ENCODE data around the gene LSM4. TPM values are rescaled to one million over a fixed set of nuclear protein-coding genes. Genes with fewer than 3 reads are reported as not detected.
A peak's percentile ranks its signal among the peaks of the same experiment; 100 is the strongest.

LSM4 gene
- total and polyA plus RNA-seq, 2 of the 13 experiments (the other 11 are each of a cell fraction or from before 2014, with no cell fraction given): 65.8 to 166 TPM

DNA sequence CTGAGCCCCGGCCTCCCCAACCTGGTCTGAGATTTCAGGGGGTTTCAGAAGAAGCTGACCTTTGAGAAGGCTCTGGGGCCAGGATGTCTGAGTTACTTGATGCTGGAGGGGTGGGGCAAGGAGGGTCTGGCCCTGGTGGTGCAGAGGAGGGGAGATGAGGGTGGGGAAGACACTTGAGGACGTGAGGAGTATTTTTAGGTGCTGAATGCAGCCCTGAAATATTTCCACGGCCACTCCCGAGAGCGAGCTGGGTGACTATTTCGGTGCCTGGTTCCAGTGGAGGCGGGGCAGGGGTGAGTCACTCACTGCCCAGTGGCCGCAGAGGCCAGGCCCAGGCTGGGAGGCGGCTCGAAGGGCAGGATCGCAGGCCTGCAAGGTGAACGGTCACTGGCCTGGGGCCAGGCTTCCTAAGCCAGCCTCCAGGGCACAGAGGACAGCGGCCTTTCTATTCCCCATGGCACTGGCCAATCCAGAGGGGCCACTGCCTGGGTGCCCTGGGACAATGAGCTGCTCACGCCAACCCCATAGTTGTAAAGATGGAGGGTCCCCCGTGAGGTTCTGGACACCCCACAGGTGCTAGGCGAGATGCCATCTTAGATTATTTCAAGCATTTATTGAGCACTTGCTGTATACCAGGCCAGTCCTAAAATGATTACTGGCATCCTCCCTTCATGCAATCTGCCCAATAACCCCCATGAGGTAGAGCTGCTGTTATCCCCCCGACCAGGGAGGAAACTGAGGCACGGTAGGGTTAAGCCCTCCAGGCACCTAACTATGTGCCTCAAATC is 21.8 kb downstream of the LSM4 start (continued):
- TF ChIP-seq, protein P1, sequence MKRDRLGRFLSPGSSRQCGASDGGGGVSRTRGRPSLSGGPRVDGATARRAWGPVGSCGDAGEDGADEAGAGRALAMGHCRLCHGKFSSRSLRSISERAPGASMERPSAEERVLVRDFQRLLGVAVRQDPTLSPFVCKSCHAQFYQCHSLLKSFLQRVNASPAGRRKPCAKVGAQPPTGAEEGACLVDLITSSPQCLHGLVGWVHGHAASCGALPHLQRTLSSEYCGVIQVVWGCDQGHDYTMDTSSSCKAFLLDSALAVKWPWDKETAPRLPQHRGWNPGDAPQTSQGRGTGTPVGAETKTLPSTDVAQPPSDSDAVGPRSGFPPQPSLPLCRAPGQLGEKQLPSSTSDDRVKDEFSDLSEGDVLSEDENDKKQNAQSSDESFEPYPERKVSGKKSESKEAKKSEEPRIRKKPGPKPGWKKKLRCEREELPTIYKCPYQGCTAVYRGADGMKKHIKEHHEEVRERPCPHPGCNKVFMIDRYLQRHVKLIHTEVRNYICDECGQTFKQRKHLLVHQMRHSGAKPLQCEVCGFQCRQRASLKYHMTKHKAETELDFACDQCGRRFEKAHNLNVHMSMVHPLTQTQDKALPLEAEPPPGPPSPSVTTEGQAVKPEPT (CRISPR knock-in tag; IDR thresholded peaks at IDR 0.05; ENCODE audit: low read depth): no peak
- TF ChIP-seq NFIC (IDR thresholded peaks at IDR 0.05; ENCODE audit: low read length): no peak
- TF ChIP-seq, protein P2, sequence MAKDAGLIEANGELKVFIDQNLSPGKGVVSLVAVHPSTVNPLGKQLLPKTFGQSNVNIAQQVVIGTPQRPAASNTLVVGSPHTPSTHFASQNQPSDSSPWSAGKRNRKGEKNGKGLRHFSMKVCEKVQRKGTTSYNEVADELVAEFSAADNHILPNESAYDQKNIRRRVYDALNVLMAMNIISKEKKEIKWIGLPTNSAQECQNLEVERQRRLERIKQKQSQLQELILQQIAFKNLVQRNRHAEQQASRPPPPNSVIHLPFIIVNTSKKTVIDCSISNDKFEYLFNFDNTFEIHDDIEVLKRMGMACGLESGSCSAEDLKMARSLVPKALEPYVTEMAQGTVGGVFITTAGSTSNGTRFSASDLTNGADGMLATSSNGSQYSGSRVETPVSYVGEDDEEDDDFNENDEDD (CRISPR knock-in tag; IDR thresholded peaks at IDR 0.05; ENCODE audit: borderline replicate concordance): no peak
- no peak for TF ChIP-seq PCBP1 (IDR thresholded peaks at IDR 0.05; ENCODE audit: borderline replicate concordance, low read depth, low read length)
- TF ChIP-seq ZFP90 (CRISPR knock-in tag; IDR thresholded peaks at IDR 0.05; ENCODE audit: borderline replicate concordance): no peak
- TF ChIP-seq, protein P3, sequence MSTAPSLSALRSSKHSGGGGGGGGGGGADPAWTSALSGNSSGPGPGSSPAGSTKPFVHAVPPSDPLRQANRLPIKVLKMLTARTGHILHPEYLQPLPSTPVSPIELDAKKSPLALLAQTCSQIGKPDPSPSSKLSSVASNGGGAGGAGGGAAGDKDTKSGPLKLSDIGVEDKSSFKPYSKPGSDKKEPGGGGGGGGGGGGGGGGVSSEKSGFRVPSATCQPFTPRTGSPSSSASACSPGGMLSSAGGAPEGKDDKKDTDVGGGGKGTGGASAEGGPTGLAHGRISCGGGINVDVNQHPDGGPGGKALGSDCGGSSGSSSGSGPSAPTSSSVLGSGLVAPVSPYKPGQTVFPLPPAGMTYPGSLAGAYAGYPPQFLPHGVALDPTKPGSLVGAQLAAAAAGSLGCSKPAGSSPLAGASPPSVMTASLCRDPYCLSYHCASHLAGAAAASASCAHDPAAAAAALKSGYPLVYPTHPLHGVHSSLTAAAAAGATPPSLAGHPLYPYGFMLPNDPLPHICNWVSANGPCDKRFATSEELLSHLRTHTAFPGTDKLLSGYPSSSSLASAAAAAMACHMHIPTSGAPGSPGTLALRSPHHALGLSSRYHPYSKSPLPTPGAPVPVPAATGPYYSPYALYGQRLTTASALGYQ (CRISPR knock-in tag; IDR thresholded peaks at IDR 0.05): no peak
- no peak for TF ChIP-seq NCOR1 (IDR thresholded peaks at IDR 0.05; ENCODE audit: borderline replicate concordance, low read length)
- no peak for TF ChIP-seq RAD21 (CRISPR knock-in tag; IDR thresholded peaks at IDR 0.05)
- no peak for TF ChIP-seq RFX1 (IDR thresholded peaks at IDR 0.05)
- peak; percentile 35; the same call in 1 of the 2 replicates for TF ChIP-seq HDAC2 (CRISPR knock-in tag; IDR thresholded peaks at IDR 0.05)
- no peak for TF ChIP-seq JDP2 (CRISPR knock-in tag; IDR thresholded peaks at IDR 0.05; ENCODE audit: borderline replicate concordance)
- TF ChIP-seq ZNF652 (CRISPR knock-in tag; IDR thresholded peaks at IDR 0.05; ENCODE audit: borderline replicate concordance, low read depth): peak; percentile 31; the same call in 1 of the 2 replicates
- TF ChIP-seq PRPF4 (IDR thresholded peaks at IDR 0.05; ENCODE audit: low read depth, low read length, poor library complexity, severe bottlenecking): no peak
- no peak for TF ChIP-seq ZNF512 (CRISPR knock-in tag; IDR thresholded peaks at IDR 0.05)
- TF ChIP-seq MAFG (CRISPR knock-in tag; IDR thresholded peaks at IDR 0.05): no peak
- TF ChIP-seq ZNF564 (CRISPR knock-in tag; IDR thresholded peaks at IDR 0.05): no peak; the same call in 1 of the 2 replicates
- TF ChIP-seq ZC3H13 (CRISPR knock-in tag; IDR thresholded peaks at IDR 0.05): no peak
- no peak for TF ChIP-seq ZSCAN31 (CRISPR knock-in tag; IDR thresholded peaks at IDR 0.05; ENCODE audit: low read depth)
- no peak for TF ChIP-seq NFKBIZ (CRISPR knock-in tag; IDR thresholded peaks at IDR 0.05)
- peak; percentile 62 for TF ChIP-seq PATZ1 (CRISPR knock-in tag; IDR thresholded peaks at IDR 0.05)
- no peak for TF ChIP-seq ZNF556 (CRISPR knock-in tag; IDR thresholded peaks at IDR 0.05; ENCODE audit: borderline replicate concordance)
- TF ChIP-seq HIVEP1 (CRISPR knock-in tag; IDR thresholded peaks at IDR 0.05): no peak
